OCI-LY1 (cell line): ENCODE measurements around the gene TOR4A.

ENCODE experiments used
- H2AFZ ChIP-seq: fragments of 200-600 bp; sonication (generic), shearing (Covaris generic); 2 replicates; pipeline ENCODE4 v1.6.0; 2014; ENCODE audit warnings: antibody characterized with exemption, mild to moderate bottlenecking, low read length
- H3F3A ChIP-seq: fragments of 200-600 bp; sonication (generic), shearing (Covaris generic); 2 replicates; pipeline ENCODE4 v1.6.0; 2014; ENCODE audit warnings: mild to moderate bottlenecking, antibody characterized with exemption, low read length, moderate library complexity; ENCODE audit not compliant: insufficient read depth
- H3K27ac ChIP-seq: fragments of 200-600 bp; sonication (generic); 2 replicates; pipeline ENCODE4 v1.5.1; 2014; ENCODE audit warnings: low read length, mixed run types, mild to moderate bottlenecking, low read depth; ENCODE audit not compliant: poor library complexity, severe bottlenecking
- H3K27me3 ChIP-seq: fragments of 200-600 bp; sonication (generic); 2 replicates; pipeline ENCODE4 v1.6.0; 2014; ENCODE audit warnings: antibody characterized with exemption, mild to moderate bottlenecking, low read length, moderate library complexity; ENCODE audit not compliant: insufficient read depth
- H3K36me3 ChIP-seq: fragments of 200-600 bp; sonication (generic); 2 replicates; pipeline ENCODE4 v1.6.1; 2014; ENCODE audit warnings: mild to moderate bottlenecking, antibody characterized with exemption, low read length, moderate library complexity, mixed read lengths; ENCODE audit not compliant: insufficient read depth
- H3K4me1 ChIP-seq: fragments of 200-600 bp; sonication (generic); 2 replicates; pipeline ENCODE4 v1.5.1; 2014; ENCODE audit warnings: mild to moderate bottlenecking, low read length, moderate library complexity; ENCODE audit not compliant: insufficient read depth, severe bottlenecking
- H3K4me2 ChIP-seq: fragments of 200-600 bp; sonication (generic), shearing (Covaris generic); 2 replicates; pipeline ENCODE4 v1.6.1; 2014; ENCODE audit warnings: low read length
- H3K4me3 ChIP-seq: fragments of 200-600 bp; sonication (generic); 2 replicates; pipeline ENCODE4 v1.5.1; 2014; ENCODE audit warnings: low read length, low read depth, mild to moderate bottlenecking, mixed read lengths; ENCODE audit not compliant: poor library complexity, severe bottlenecking
- H3K79me2 ChIP-seq: fragments of 200-600 bp; shearing (Covaris generic); 2 replicates; pipeline ENCODE4 v1.6.1; 2016; ENCODE audit warnings: mixed run types, low read length, mixed read lengths; ENCODE audit not compliant: insufficient read depth
- H3K9ac ChIP-seq: fragments of 200-600 bp; sonication (generic), shearing (Covaris generic); 2 replicates; pipeline ENCODE4 v1.6.1; 2014; ENCODE audit warnings: mild to moderate bottlenecking, low read length, mixed read lengths
- H3K9me2 ChIP-seq: fragments of 200-600 bp; sonication (generic), shearing (Covaris generic); 2 replicates; pipeline ENCODE4 v1.6.1; 2014; ENCODE audit warnings: low read depth, mild to moderate bottlenecking, low read length, mixed read lengths
- H3K9me3 ChIP-seq: fragments of 200-600 bp; shearing (Covaris generic); 2 replicates; pipeline ENCODE4 v1.6.1; 2014; ENCODE audit warnings: low read length, mixed read lengths
- H4K20me1 ChIP-seq: fragments of 200-600 bp; sonication (generic), shearing (Covaris generic); 2 replicates; pipeline ENCODE4 v1.6.0; 2016; ENCODE audit warnings: mild to moderate bottlenecking, low read length; ENCODE audit not compliant: insufficient read depth
- CTCF ChIP-seq: fragments of 200-600 bp; sonication (generic), shearing (Covaris generic); IDR thresholded peaks from 2 replicates; pipeline ENCODE4 v1.5.1; 2017; ENCODE audit warnings: mild to moderate bottlenecking, antibody characterized with exemption, low read length, moderate library complexity, mixed read lengths
- EZH2 ChIP-seq: fragments of 200-600 bp; sonication (generic), shearing (Covaris generic); IDR thresholded peaks from 2 replicates; pipeline ENCODE4 v1.8.0; 2017; ENCODE audit warnings: borderline replicate concordance, mixed run types, mild to moderate bottlenecking, antibody characterized with exemption, low read length, moderate library complexity, mixed read lengths

TOR4A gene

DNA sequence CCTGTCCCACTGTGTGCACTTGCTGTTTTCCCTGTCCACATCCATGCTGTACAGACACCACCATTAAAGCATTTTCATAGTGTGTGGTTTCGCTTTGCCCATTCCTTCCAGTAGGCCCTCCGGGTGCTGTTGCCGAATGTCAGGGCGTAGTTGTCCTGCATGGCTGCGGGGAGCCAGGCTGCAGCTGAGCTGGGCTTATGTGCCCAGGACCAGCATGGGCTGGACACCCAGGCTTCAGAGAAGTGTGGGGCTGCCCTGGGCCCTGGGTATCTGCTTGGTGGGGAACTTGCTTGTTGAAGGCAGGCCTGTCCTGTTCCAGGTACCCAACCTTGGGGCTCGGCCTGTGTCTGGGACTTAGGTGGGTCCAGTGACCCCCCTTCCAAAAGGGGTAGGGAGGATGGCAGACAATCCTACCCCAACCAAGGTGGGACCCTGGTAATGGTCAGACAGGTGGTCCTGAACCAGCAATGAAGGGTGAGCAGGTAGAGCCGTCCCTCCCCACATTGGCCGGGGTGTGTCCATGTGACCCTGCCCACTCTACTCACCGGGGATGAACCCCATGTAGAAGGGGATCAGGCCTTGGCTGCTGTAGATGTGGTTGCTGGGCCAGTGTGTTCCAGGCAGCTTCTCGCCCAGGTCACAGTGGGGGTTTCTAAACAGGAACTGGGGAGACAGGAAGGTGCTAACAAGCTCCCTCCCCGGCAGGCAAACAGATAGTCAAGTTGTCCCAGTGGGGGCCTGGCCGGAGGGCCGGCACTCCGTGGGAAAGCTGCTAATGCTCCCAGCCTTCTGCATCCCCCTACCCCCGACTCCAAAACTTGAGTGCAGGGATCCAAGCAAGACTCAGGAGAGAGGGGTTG is 33.7 kb upstream of the TOR4A start:
- Histone ChIP-seq H3K9me3 (no peaks in the 10 kb centered on the region), H3K36me3 (peaks cover 28% of the 10 kb centered on the region), H3K4me2 (peak overlapping the region; percentile 100; the same call in 1 of the 2 replicates), H3K4me3 (no peak overlapping the region), H2AFZ (no peak overlapping the region), H3K27me3 (0 out of 2 replicates have a peak, but pooled peaks cover 6% of the 10 kb centered on the region), H3K79me2 (peaks cover 6% of the 10 kb centered on the region; the same call in 1 of the 2 replicates), H3K4me1 (peaks cover 27% of the 10 kb centered on the region), H4K20me1 (no peaks in the 10 kb centered on the region), H3K27ac (no peak overlapping the region), H3K9ac (no peak overlapping the region), H3F3A (no peaks in the 10 kb centered on the region), H3K9me2 (no peaks in the 10 kb centered on the region)
- no peak for TF ChIP-seq CTCF
- TF ChIP-seq EZH2 = no peak

GRCh38 chr9:137244486-137245449 is 32.8 kb upstream of the TOR4A start:
- 0 out of 2 replicates have a peak, but pooled peaks cover 6% of the 10 kb centered on the region for H3K27me3 ChIP-seq
- peaks cover 6% of the 10 kb centered on the region; the same call in 1 of the 2 replicates for H3K79me2 ChIP-seq
- peaks cover 20% of the 10 kb centered on the region for H3K4me1 ChIP-seq
- no peaks in the 10 kb centered on the region for H3F3A ChIP-seq
- H4K20me1 ChIP-seq = no peaks in the 10 kb centered on the region
- H3K4me2 ChIP-seq = no peak overlapping the region
- H3K9me2 ChIP-seq = no peaks in the 10 kb centered on the region
- peaks cover 28% of the 10 kb centered on the region for H3K36me3 ChIP-seq
- H3K9me3 ChIP-seq = no peaks in the 10 kb centered on the region
- H3K9ac ChIP-seq = no peak overlapping the region
- TF ChIP-seq CTCF = no peak
- no peak for TF ChIP-seq EZH2
- no peak overlapping the region for H3K4me3 ChIP-seq
- no peak overlapping the region for H2AFZ ChIP-seq
- H3K27ac ChIP-seq = no peak overlapping the region

DNA sequence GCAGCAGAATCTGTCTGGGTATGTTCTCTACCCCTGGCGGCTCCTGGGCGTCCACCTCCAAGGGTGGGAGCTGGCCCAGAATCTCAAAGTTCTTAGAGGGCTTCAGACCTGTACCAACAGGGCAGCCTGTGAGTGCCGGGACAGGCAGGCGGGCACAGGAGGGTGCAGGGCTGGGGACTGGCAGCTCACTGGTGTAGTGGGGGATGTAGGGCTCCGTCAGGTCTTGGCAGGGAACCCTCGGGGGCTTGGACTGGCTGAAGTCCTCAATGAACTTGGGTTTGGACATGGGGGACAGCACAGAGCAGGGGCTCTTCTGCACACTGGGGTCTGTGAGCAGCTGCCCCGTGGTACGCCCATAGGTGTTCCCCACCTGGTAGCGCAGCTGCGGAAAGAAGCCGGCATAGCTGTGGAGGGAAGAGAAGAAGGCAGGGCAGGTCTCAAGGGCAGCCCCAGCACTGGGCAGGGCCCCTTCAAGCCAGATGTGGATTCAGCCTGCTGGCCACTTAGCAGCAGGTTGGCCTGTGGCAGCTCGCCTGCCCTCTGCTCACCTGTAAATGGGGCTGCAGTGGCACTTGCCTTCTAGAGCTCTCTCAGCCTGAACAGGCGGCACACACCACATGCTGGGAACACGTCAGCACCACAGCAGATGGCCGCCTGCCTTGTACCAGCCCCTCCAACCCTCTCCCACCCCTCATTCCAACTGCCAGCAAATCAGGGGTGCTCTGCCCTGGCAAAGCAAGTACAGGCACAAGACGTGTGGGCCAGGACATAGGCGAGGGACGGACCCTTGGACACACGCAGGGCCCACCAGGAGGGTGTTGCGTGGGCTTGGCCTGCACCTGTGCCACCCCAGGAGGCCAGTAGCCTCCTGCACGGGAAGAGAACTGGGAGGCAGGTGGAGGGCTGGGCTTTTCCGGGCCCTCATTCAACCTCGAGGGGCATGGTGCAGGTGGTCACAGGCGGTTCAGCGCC is 31.8 kb upstream of the TOR4A start:
- no peak overlapping the region for H2AFZ ChIP-seq
- H3K27ac ChIP-seq = no peak overlapping the region
- peaks cover 6% of the 10 kb centered on the region; the same call in 1 of the 2 replicates for H3K79me2 ChIP-seq
- H3K27me3 ChIP-seq = 0 out of 2 replicates have a peak, but pooled peaks cover 6% of the 10 kb centered on the region
- peaks cover 19% of the 10 kb centered on the region for H3K4me1 ChIP-seq
- no peaks in the 10 kb centered on the region for H3F3A ChIP-seq
- H3K9ac ChIP-seq = no peak overlapping the region
- no peaks in the 10 kb centered on the region for H3K9me2 ChIP-seq
- no peak overlapping the region for H3K4me3 ChIP-seq
- no peaks in the 10 kb centered on the region for H4K20me1 ChIP-seq
- H3K36me3 ChIP-seq = peaks cover 28% of the 10 kb centered on the region
- H3K4me2 ChIP-seq = no peak overlapping the region
- no peaks in the 10 kb centered on the region for H3K9me3 ChIP-seq
- TF ChIP-seq EZH2 (no peak), CTCF (no peak)
